Middle frontal gyrus (tissue), 1 donor: ENCODE data around the gene BCKDHA.

Source experiments
- DNase-seq: peaks from one replicate; pipeline ENCODE4 v3.0.0-alpha.2; 2015; ENCODE audit warnings: low spot score; ENCODE audit errors: extremely low spot score

BCKDHA gene

GRCh38 chr19:41397086-41398049 lies at the start of gene BCKDHA, which contains the start of gene EXOSC5:
BCKDHA (plus strand) TSS chr19:41397818; CDS start chr19:41397828, 10 bp downstream.
EXOSC5 (minus strand) TSS chr19:41397359; CDS start chr19:41397328, 31 bp downstream.
- peak; percentile 100 for DNase-seq

- no peak for DNase-seq
Observed at GRCh38 chr19:41350735-41351338, 46.8 kb upstream of the BCKDHA start.

- no peak for DNase-seq
Observed at GRCh38 chr19:41351339-41352245, 46.0 kb upstream of the BCKDHA start.

GRCh38 chr19:41352279-41352608 lies 45.4 kb upstream of the BCKDHA start:
- DNase-seq = no peak

- DNase-seq = no peak
Observed at GRCh38 chr19:41352609-41353465, 44.8 kb upstream of the BCKDHA start.

- DNase-seq = no peak
Observed at GRCh38 chr19:41353466-41354342, 43.9 kb upstream of the BCKDHA start, which contains the start of gene TGFB1. TGFB1 (minus strand) TSS chr19:41353922; CDS start chr19:41353044, 878 bp downstream.

GRCh38 chr19:41354343-41354953 lies 43.2 kb upstream of the BCKDHA start:
- no peak for DNase-seq

GRCh38 chr19:41355035-41355434 lies 42.6 kb upstream of the BCKDHA start:
- DNase-seq = no peak

GRCh38 chr19:41355802-41356201 lies 41.8 kb upstream of the BCKDHA start:
- DNase-seq = no peak

- no peak for DNase-seq
Observed at GRCh38 chr19:41356984-41357739, 40.5 kb upstream of the BCKDHA start.

- no peak for DNase-seq
Observed at GRCh38 chr19:41357746-41358145, 39.9 kb upstream of the BCKDHA start.

- DNase-seq = no peak
Observed at GRCh38 chr19:41359741-41360140, 37.9 kb upstream of the BCKDHA start.

GRCh38 chr19:41362143-41362847 lies 35.3 kb upstream of the BCKDHA start:
- DNase-seq = no peak

GRCh38 chr19:41363371-41363752 lies 34.3 kb upstream of the BCKDHA start:
- DNase-seq = no peak

GRCh38 chr19:41363753-41364523 lies 33.7 kb upstream of the BCKDHA start, which contains the start of gene B9D2:
B9D2 (minus strand) TSS chr19:41364149; CDS start chr19:41363519, 630 bp downstream.
- peak; percentile 96 for DNase-seq

- DNase-seq = no peak
Observed at GRCh38 chr19:41364524-41365391, 32.9 kb upstream of the BCKDHA start.
